Left cardiac atrium (tissue), 4 donors: ENCODE data around the gene SLC27A5. TPM values are rescaled to one million over a fixed set of nuclear protein-coding genes. Genes with fewer than 3 reads are reported as not detected.
"Not testable (repeated sequence)": the region's sequence is repeated elsewhere in the genome, so short reads cannot be mapped to it uniquely, and the experiment has no call there.

Experiments
- ATAC-seq, 2 donors: fragments of 200-7000 bp; cut with Tn5 transposase; one replicate each; pipeline ENCODE4 v1.9.1; 2020; ENCODE audit warnings: mild to moderate bottlenecking in 2 of 2, moderate library complexity in 2 of 2
- DNase-seq: peaks from one replicate; pipeline ENCODE4 v3.0.0-alpha.2; 2020
- intact Hi-C, 2 donors: fragments of 100-400 bp; cut with DNase I; formaldehyde crosslinking; loops; one replicate each; pipeline versions ENCODE4 v1.14.1 to v1.15.1; 2022 to 2023
- total RNA-seq, 2 donors: library from RNA; stranded (reverse); fragmentation: NEBNext Ultra II Directional; extraction: Animal tissue kit (Norgen Biotek cat#: 25700); gene quantifications; one replicate each; pipeline ENCODE4 v1.2.1, GENCODE V29; 2021
- donor health status: DM: no; HTN: yes; CAD: no.
- donor health status: DM: no; HTN: yes; CAD: no; lungs with severe emphysema.
- donor health status: DM: yes; HTN: yes; CAD: no.
- donor health status: Dilated cardiomyopathy.

Gene SLC27A5
- total RNA-seq, 2 donors from 2014 or later, result 6.0 to 6.3 TPM

GRCh38 chr19:58510084-58510862 is 1.5 kb downstream of the SLC27A5 start:
- ATAC-seq, result no peak
- intact Hi-C loops, result no loop called here
- DNase-seq, result no peak

- ATAC-seq (no peak), DNase-seq (no peak)
- intact Hi-C loops, result no loop called here
These were observed 2.1 kb downstream of the SLC27A5 start for GRCh38 chr19:58509731-58510083.

- DNase-seq, ATAC-seq, intact Hi-C loops: not testable (repeated sequence)
These were observed 4.1 kb downstream of the SLC27A5 start for GRCh38 chr19:58507602-58508223.

- intact Hi-C loops, result no loop called here
- no peak for DNase-seq
These were observed 11.6 kb downstream of the SLC27A5 start for GRCh38 chr19:58500242-58500641.

GRCh38 chr19:58499021-58499927 is 12.5 kb downstream of the SLC27A5 start:
- peak; percentile 98 to 99 for ATAC-seq
- DNase-seq, result peak; percentile 100
- intact Hi-C loops, result no loop called here

More at GRCh38 chr19:58500242-58500641, 11.6 kb downstream of the SLC27A5 start:
- no peak for ATAC-seq

- intact Hi-C loops, result no loop called here
- DNase-seq (no peak), ATAC-seq (peak in 1 of 2 donors; percentile 8)
These were observed 13.3 kb downstream of the SLC27A5 start for GRCh38 chr19:58498316-58499020.

- intact Hi-C loops, result no loop called here
- ATAC-seq, result no peak
- no peak for DNase-seq
These were observed 14.1 kb downstream of the SLC27A5 start for GRCh38 chr19:58497634-58498170.

GRCh38 chr19:58492265-58492664 is 19.5 kb downstream of the SLC27A5 start:
- ATAC-seq (no peak), DNase-seq (no peak)
- intact Hi-C loops, result no loop called here

- no peak for ATAC-seq
- no peak for DNase-seq
- intact Hi-C loops, result no loop called here
These were observed 20.4 kb downstream of the SLC27A5 start for GRCh38 chr19:58491393-58491792.

- ATAC-seq, DNase-seq, intact Hi-C loops: not testable (repeated sequence)
These were observed 27.4 kb downstream of the SLC27A5 start for GRCh38 chr19:58484349-58484748.

GRCh38 chr19:58483776-58484175 is 28.0 kb downstream of the SLC27A5 start:
- intact Hi-C loops, result no loop called here
- no peak for ATAC-seq
- DNase-seq, result no peak

GRCh38 chr19:58482372-58482771 is 29.4 kb downstream of the SLC27A5 start:
- ATAC-seq (no peak), DNase-seq (no peak)
- intact Hi-C loops, result no loop called here

- DNase-seq (no peak), ATAC-seq (no peak)
- intact Hi-C loops, result no loop called here
These were observed 31.0 kb downstream of the SLC27A5 start for GRCh38 chr19:58480831-58481230.

- ATAC-seq, result no peak
- intact Hi-C loops, result no loop called here
- no peak for DNase-seq
These were observed 31.3 kb downstream of the SLC27A5 start for GRCh38 chr19:58480481-58480830.

- ATAC-seq, result no peak
- intact Hi-C loops, result no loop called here
These were observed 31.9 kb downstream of the SLC27A5 start for GRCh38 chr19:58479736-58480480.

GRCh38 chr19:58479303-58479702 is 32.5 kb downstream of the SLC27A5 start:
- intact Hi-C loops, result no loop called here
- no peak for DNase-seq
- no peak for ATAC-seq

More at GRCh38 chr19:58479736-58480480, 31.9 kb downstream of the SLC27A5 start:
- DNase-seq, result no peak

GRCh38 chr19:58477871-58478270 is 33.9 kb downstream of the SLC27A5 start:
- ATAC-seq, result no peak
- no peak for DNase-seq
- intact Hi-C loops, result no loop called here

- DNase-seq (no peak), ATAC-seq (no peak)
- intact Hi-C loops, result no loop called here
These were observed 34.7 kb downstream of the SLC27A5 start for GRCh38 chr19:58477130-58477529.
